ENCODE data around the gene CPM. TPM values are rescaled to one million over a fixed set of nuclear protein-coding genes. Genes with fewer than 3 reads are reported as not detected.

CPM gene
- total and polyA plus RNA-seq, 2 of the 4 experiments (the other 2 are of a cell fraction), result 2.0 to 8.8 TPM

DNA sequence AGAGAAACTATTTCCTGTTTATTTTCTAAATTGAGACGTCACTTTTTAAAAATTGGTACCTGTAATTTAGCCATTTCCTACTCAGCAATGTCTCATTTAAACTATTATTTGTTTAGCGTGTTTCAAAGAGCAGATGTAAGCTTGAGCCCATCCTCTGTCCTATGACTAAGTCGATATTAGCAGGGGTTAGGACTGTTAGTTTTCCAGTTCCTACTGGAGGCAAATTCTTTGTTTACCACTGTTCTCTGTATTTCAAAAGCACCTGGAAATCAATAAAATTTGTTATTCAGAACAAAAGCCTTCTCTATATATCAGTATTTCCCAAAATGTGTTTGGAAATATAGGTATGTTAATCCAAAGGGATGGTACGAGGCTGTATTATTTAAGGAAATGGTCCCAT lies 82.6 kb downstream of the CPM start:
- in situ Hi-C loops (cut with MboI; ENCODE audit: low sequenced_read_pairs), result no loop called here

More for the DNA sequence above, 82.6 kb downstream of the CPM start:
- H4K20me1 ChIP-seq (ENCODE audit: insufficient read depth, low read length), result no peaks in the 10 kb centered on the region
- no peaks in the 10 kb centered on the region for H3K9me3 ChIP-seq (ENCODE audit: control insufficient read depth, insufficient read depth, low read length)
- POLR2A ChIA-PET (ENCODE audit: unreplicated experiment), result no interaction called here
- H3K14ac ChIP-seq (replicated peaks; ENCODE audit: low read depth, low read length), result no peak overlapping the region
- no peak overlapping the region for H3K4me3 ChIP-seq (ENCODE audit: insufficient read depth, low read depth, low read length)
- H3K27ac ChIP-seq (ENCODE audit: insufficient read depth, low read length), result no peak overlapping the region
- H3K4me2 ChIP-seq (ENCODE audit: low read depth, low read length), result no peak overlapping the region
- no peak overlapping the region for H3K23ac ChIP-seq (ENCODE audit: low read depth, low read length)
- no CpG with 5 or more reads among the region's 4 CpGs for WGBS, 2 experiments (ENCODE audit: extremely low coverage in 2 of 2, insufficient read length in 1 of 2)
- TF ChIP-seq POLR2A (IDR thresholded peaks at IDR 0.05; ENCODE audit: low read depth, low read length) (no peak), SMC3 (IDR thresholded peaks at IDR 0.05; ENCODE audit: low read depth, low read length) (no peak), CEBPB (IDR thresholded peaks at IDR 0.05; ENCODE audit: low read depth, low read length) (no peak), NFE2L2 (IDR thresholded peaks at IDR 0.05; ENCODE audit: low read depth, low read length) (no peak), RFX5 (IDR thresholded peaks at IDR 0.05; ENCODE audit: low read depth, low read length) (no peak), MAZ (IDR thresholded peaks at IDR 0.05; ENCODE audit: borderline replicate concordance, low read depth, low read length) (no peak), MAFK (IDR thresholded peaks at IDR 0.05; ENCODE audit: low read depth, low read length) (no peak), CHD1 (IDR thresholded peaks at IDR 0.05; ENCODE audit: low read depth, low read length) (no peak), RCOR1 (IDR thresholded peaks at IDR 0.05; ENCODE audit: insufficient replicate concordance, low read length) (no peak), FOS (IDR thresholded peaks at IDR 0.05; ENCODE audit: low read depth, low read length) (no peak), RAD21 (IDR thresholded peaks at IDR 0.05; ENCODE audit: low read length) (no peak), BHLHE40 (IDR thresholded peaks at IDR 0.05; ENCODE audit: low read depth, low read length) (no peak)
- TF ChIP-seq, protein P1, sequence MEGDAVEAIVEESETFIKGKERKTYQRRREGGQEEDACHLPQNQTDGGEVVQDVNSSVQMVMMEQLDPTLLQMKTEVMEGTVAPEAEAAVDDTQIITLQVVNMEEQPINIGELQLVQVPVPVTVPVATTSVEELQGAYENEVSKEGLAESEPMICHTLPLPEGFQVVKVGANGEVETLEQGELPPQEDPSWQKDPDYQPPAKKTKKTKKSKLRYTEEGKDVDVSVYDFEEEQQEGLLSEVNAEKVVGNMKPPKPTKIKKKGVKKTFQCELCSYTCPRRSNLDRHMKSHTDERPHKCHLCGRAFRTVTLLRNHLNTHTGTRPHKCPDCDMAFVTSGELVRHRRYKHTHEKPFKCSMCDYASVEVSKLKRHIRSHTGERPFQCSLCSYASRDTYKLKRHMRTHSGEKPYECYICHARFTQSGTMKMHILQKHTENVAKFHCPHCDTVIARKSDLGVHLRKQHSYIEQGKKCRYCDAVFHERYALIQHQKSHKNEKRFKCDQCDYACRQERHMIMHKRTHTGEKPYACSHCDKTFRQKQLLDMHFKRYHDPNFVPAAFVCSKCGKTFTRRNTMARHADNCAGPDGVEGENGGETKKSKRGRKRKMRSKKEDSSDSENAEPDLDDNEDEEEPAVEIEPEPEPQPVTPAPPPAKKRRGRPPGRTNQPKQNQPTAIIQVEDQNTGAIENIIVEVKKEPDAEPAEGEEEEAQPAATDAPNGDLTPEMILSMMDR (conservative IDR thresholded peaks at IDR 0.05; ENCODE audit: low read depth, low read length), result no peak
- TF ChIP-seq, protein P2, sequence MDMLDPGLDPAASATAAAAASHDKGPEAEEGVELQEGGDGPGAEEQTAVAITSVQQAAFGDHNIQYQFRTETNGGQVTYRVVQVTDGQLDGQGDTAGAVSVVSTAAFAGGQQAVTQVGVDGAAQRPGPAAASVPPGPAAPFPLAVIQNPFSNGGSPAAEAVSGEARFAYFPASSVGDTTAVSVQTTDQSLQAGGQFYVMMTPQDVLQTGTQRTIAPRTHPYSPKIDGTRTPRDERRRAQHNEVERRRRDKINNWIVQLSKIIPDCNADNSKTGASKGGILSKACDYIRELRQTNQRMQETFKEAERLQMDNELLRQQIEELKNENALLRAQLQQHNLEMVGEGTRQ (IDR thresholded peaks at IDR 0.05; ENCODE audit: low read depth, low read length), result no peak
- TF ChIP-seq, protein P3, sequence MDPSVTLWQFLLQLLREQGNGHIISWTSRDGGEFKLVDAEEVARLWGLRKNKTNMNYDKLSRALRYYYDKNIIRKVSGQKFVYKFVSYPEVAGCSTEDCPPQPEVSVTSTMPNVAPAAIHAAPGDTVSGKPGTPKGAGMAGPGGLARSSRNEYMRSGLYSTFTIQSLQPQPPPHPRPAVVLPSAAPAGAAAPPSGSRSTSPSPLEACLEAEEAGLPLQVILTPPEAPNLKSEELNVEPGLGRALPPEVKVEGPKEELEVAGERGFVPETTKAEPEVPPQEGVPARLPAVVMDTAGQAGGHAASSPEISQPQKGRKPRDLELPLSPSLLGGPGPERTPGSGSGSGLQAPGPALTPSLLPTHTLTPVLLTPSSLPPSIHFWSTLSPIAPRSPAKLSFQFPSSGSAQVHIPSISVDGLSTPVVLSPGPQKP (IDR thresholded peaks at IDR 0.05; ENCODE audit: borderline replicate concordance, low read depth, low read length), result no peak
- ATAC-seq (ENCODE audit: low read depth) (no peak), DNase-seq (no peak)
- no peak overlapping the region for H2AK9ac ChIP-seq (replicated peaks; ENCODE audit: low read depth, low read length, poor library complexity)
- no peaks in the 10 kb centered on the region for H3K27me3 ChIP-seq (ENCODE audit: control insufficient read depth, insufficient read depth, low read length)
- H2BK5ac ChIP-seq (ENCODE audit: low read depth, low read length, poor library complexity, severe bottlenecking), result no peak overlapping the region
- no peak overlapping the region for H3K9ac ChIP-seq (ENCODE audit: low read depth, low read length)
- no peak overlapping the region for H2BK120ac ChIP-seq (ENCODE audit: low read depth, low read length)
- H2BK20ac ChIP-seq (ENCODE audit: low read depth, low read length), result no peak overlapping the region
- H3K36me3 ChIP-seq (ENCODE audit: control insufficient read depth, insufficient read depth, low read length), result peaks cover 2% of the 10 kb centered on the region
- H3K4me1 ChIP-seq (ENCODE audit: control insufficient read depth, insufficient read depth, low read length), result no peaks in the 10 kb centered on the region
- H3K9me1 ChIP-seq (ENCODE audit: insufficient read depth, low read length), result no peaks in the 10 kb centered on the region
- no peak overlapping the region for H3K56ac ChIP-seq (ENCODE audit: extremely low read depth, insufficient read depth, low read length)
- H4K8ac ChIP-seq (ENCODE audit: low read depth in 2 of 2, low read length in 2 of 2), result no peak overlapping the region
- no peak overlapping the region for H4K5ac ChIP-seq (ENCODE audit: low read depth, low read length)
- no peak overlapping the region for H3K4ac ChIP-seq (ENCODE audit: low read depth, low read length)
- no peaks in the 10 kb centered on the region for H3K79me1 ChIP-seq (ENCODE audit: low read depth in 1 of 2, low read length in 2 of 2)
- H3K18ac ChIP-seq (ENCODE audit: low read depth, low read length), result no peak overlapping the region
- H2AFZ ChIP-seq (replicated peaks; ENCODE audit: low read length, poor library complexity), result no peak overlapping the region
- H2AK5ac ChIP-seq (ENCODE audit: low read depth, low read length), result no peak overlapping the region
- no TSS peak for BruUV-seq (replicated peaks)
- intact Hi-C loops (cut with micrococcal nuclease), result no loop called here
- H2BK15ac ChIP-seq (ENCODE audit: low read depth, low read length), result no peak overlapping the region
- H4K91ac ChIP-seq (ENCODE audit: insufficient read depth, low read depth, low read length), result no peak overlapping the region
- CTCF ChIA-PET, result no interaction called here
- dilution Hi-C loops (cut with HindIII; ENCODE audit: low sequenced_read_pairs, unreplicated experiment), result no loop called here
